Fibroblast of lung (primary cell): ENCODE measurements around the gene CCNK.

Experiments
- CTCF ChIP-seq, 2 donors: IDR thresholded peaks in 1 of 2; conservative IDR thresholded peaks in 1 of 2; 1 replicate in 1 of 2; 2 replicates in 1 of 2; pipeline ENCODE4 v1.5.1; 2011 to 2012; ENCODE audit warnings: low read length in 2 of 2, control low read depth in 1 of 2, inconsistent platforms in 1 of 2, low read depth in 1 of 2, mild to moderate bottlenecking in 1 of 2
- EZH2 ChIP-seq: IDR thresholded peaks from 2 replicates; pipeline ENCODE4 v1.5.1; 2012; ENCODE audit warnings: low read length, control low read depth, mild to moderate bottlenecking; ENCODE audit errors: missing control alignments

DNA sequence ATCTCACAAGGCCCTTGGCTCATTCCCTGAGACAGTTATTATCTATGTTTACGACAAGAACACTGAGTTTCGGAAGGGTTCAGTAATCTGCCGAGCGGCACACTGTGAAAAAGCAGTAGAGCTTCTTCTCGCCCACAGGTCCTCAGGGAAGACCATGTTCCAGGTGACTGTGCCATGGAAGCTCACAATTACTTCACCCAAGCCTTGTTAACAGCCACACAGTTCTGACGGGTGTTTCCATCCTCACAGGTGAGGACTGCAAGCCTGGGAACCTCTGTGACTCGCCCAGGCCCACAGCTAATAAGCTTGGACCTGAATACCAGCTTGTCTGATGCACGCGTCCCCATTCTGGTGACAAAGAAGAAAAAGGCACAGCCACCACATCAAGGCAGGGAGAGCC lies 15.9 kb upstream of the CCNK start:
- TF ChIP-seq CTCF (conservative IDR thresholded peaks at IDR 0.05 in 1 of 2, IDR thresholded peaks at IDR 0.05 in 1 of 2; ENCODE audit: low read depth in 1 of 2, low read length in 2 of 2) (no peak), EZH2 (no peak)
